PC-3 (cell line): ENCODE measurements around the gene CELF5. TPM values are rescaled to one million over a fixed set of nuclear protein-coding genes. Genes with fewer than 3 reads are reported as not detected.

ENCODE experiments used
- ATAC-seq: fragments of 200-7000 bp; cut with Tn5 transposase; 2 replicates; pipeline ENCODE4 v1.9.1; 2020; ENCODE audit warnings: mild to moderate bottlenecking, moderate library complexity
- BruUV-seq: library from RNA; stranded (reverse); fragments of 400-500 nt; replicated peaks from 2 replicates; lab custom pipeline; 2021; lab: Mats Ljungman, UMichigan
- CTCF ChIA-PET: fragments of 300-600 bp; sonication (Branson Sonifier 250); formaldehyde crosslinking; loops from one replicate; lab custom pipeline; 2022; ENCODE audit warnings: antibody characterized with exemption; lab: Charles Lee
- POLR2A ChIA-PET: fragments of 300-600 bp; sonication (Branson Sonifier 250); formaldehyde crosslinking; loops from one replicate; lab custom pipeline; 2022; ENCODE audit warnings: antibody characterized with exemption; ENCODE audit not compliant: unreplicated experiment; lab: Charles Lee
- DNase-seq: peaks from one replicate; pipeline ENCODE4 v3.0.0-alpha.2; 2015
- H2AFZ ChIP-seq: fragments of 300-600 bp; sonication (generic); 2 replicates; pipeline ENCODE4 v1.6.0; 2016; ENCODE audit warnings: antibody characterized with exemption, low read length
- H3F3A ChIP-seq: fragments of 300-600 bp; sonication (generic); one replicate; pipeline ENCODE4 v1.6.0; 2017; ENCODE audit warnings: antibody characterized with exemption, low read length, control low read depth, mild to moderate bottlenecking; ENCODE audit not compliant: unreplicated experiment
- H3K27ac ChIP-seq: fragments of 300-600 bp; sonication (generic); 2 replicates; pipeline ENCODE4 v1.5.1; 2016; ENCODE audit warnings: mild to moderate bottlenecking, low read length
- H3K27me3 ChIP-seq: fragments of 300-600 bp; sonication (generic); 2 replicates; pipeline ENCODE4 v1.6.1; 2016; ENCODE audit warnings: low read length, mixed read lengths
- H3K36me3 ChIP-seq: fragments of 300-600 bp; sonication (generic); 2 replicates; pipeline ENCODE4 v1.6.1; 2016; ENCODE audit warnings: low read depth, mixed run types, low read length, mixed read lengths
- H3K4me1 ChIP-seq: fragments of 300-600 bp; sonication (generic); 2 replicates; pipeline ENCODE4 v1.5.1; 2016; ENCODE audit warnings: low read length; ENCODE audit not compliant: insufficient read depth
- H3K4me2 ChIP-seq: fragments of 300-600 bp; sonication (generic); 2 replicates; pipeline ENCODE4 v1.6.0; 2016; ENCODE audit warnings: low read length
- H3K4me3 ChIP-seq: fragments of 300-600 bp; sonication (generic); 2 replicates; pipeline ENCODE4 v1.5.1; 2016; ENCODE audit warnings: mild to moderate bottlenecking, low read length, mixed read lengths
- H3K79me2 ChIP-seq: fragments of 300-600 bp; sonication (generic); 2 replicates; pipeline ENCODE4 v1.6.1; 2017; ENCODE audit warnings: low read length, mixed read lengths
- H3K9ac ChIP-seq: fragments of 300-600 bp; sonication (generic); 2 replicates; pipeline ENCODE4 v1.6.0; 2016; ENCODE audit warnings: mild to moderate bottlenecking, low read length
- H3K9me2 ChIP-seq: fragments of 300-600 bp; sonication (generic); replicated peaks from 2 replicates; pipeline ENCODE4 v1.6.1; 2016; ENCODE audit warnings: mixed run types, low read length, mixed read lengths
- H3K9me3 ChIP-seq: fragments of 300-600 bp; sonication (generic); 2 replicates; pipeline ENCODE4 v1.6.1; 2016; ENCODE audit warnings: low read length, mixed read lengths
- H4K20me1 ChIP-seq: fragments of 300-600 bp; sonication (generic); 2 replicates; pipeline ENCODE4 v1.6.1; 2016; ENCODE audit warnings: low read length, mixed read lengths
- CTCF ChIP-seq: fragments of 300-600 bp; sonication (generic); conservative IDR thresholded peaks from 2 replicates; pipeline ENCODE4 v1.5.1; 2017; ENCODE audit warnings: antibody characterized with exemption, low read depth, mild to moderate bottlenecking, low read length
- EZH2 ChIP-seq: fragments of 300-600 bp; sonication (generic); IDR thresholded peaks from one replicate; pipeline ENCODE4 v1.6.1; 2017; ENCODE audit warnings: antibody characterized with exemption, mild to moderate bottlenecking, low read length; ENCODE audit not compliant: unreplicated experiment
- EZH2phosphoT487 ChIP-seq: fragments of 300-600 bp; sonication (generic); IDR thresholded peaks from 2 replicates; pipeline ENCODE4 v1.6.1; 2018; ENCODE audit warnings: mild to moderate bottlenecking, antibody characterized with exemption, low read length, borderline replicate concordance
- intact Hi-C: fragments of 100-400 bp; cut with micrococcal nuclease; formaldehyde crosslinking; loops from 2 replicates; pipeline ENCODE4 v1.9.0; 2023
- total RNA-seq: library from RNA; depleted of rRNA; stranded (reverse); fragments of >200 nt; gene quantifications from 2 replicates; pipeline ENCODE4 v1.2.3, GENCODE V29; 2014

Gene CELF5
- total RNA-seq, 1 experiment from 2014 or later = 0.44 TPM

- no peak overlapping the region for H2AFZ ChIP-seq
- DNase-seq = no peak
- no peaks in the 10 kb centered on the region for H3K9me3 ChIP-seq
- H3K4me1 ChIP-seq = peaks cover 6% of the 10 kb centered on the region; the same call in 1 of the 2 replicates
- CTCF ChIA-PET = no interaction called here
- POLR2A ChIA-PET = no interaction called here
- BruUV-seq = no TSS peak
- H3F3A ChIP-seq = no peaks in the 10 kb centered on the region
- H3K27me3 ChIP-seq = no peaks in the 10 kb centered on the region
- no peak overlapping the region for H3K4me2 ChIP-seq
- TF ChIP-seq EZH2 (no peak), EZH2phosphoT487 (no peak), CTCF (no peak)
- no peak overlapping the region for H3K4me3 ChIP-seq
- no peak overlapping the region for H3K27ac ChIP-seq
- H4K20me1 ChIP-seq = no peaks in the 10 kb centered on the region
- no peak overlapping the region for H3K9ac ChIP-seq
- no peak for ATAC-seq
- no peaks in the 10 kb centered on the region for H3K79me2 ChIP-seq
- H3K9me2 ChIP-seq = no peaks in the 10 kb centered on the region
- intact Hi-C loops = no loop called here
- no peaks in the 10 kb centered on the region for H3K36me3 ChIP-seq
Measured at GRCh38 chr19:3320853-3321252, 96.4 kb downstream of the CELF5 start.

GRCh38 chr19:3321696-3322095 is 97.2 kb downstream of the CELF5 start:
- Histone ChIP-seq H3K4me3 (no peak overlapping the region), H3K4me2 (no peak overlapping the region), H3K79me2 (no peaks in the 10 kb centered on the region), H3K27ac (no peak overlapping the region), H3K4me1 (peaks cover 6% of the 10 kb centered on the region; the same call in 1 of the 2 replicates), H3F3A (no peaks in the 10 kb centered on the region), H3K9me3 (no peaks in the 10 kb centered on the region), H3K9me2 (no peaks in the 10 kb centered on the region), H3K27me3 (no peaks in the 10 kb centered on the region), H3K36me3 (no peaks in the 10 kb centered on the region), H3K9ac (no peak overlapping the region), H2AFZ (no peak overlapping the region), H4K20me1 (no peaks in the 10 kb centered on the region)
- ChIA-PET POLR2A (no interaction called here), CTCF (no interaction called here)
- ATAC-seq (no peak), DNase-seq (no peak)
- BruUV-seq = no TSS peak
- TF ChIP-seq EZH2phosphoT487 (no peak), EZH2 (no peak), CTCF (no peak)
- intact Hi-C loops = no loop called here

- Histone ChIP-seq H3F3A (no peaks in the 10 kb centered on the region), H3K9ac (no peak overlapping the region), H2AFZ (no peak overlapping the region), H3K79me2 (no peaks in the 10 kb centered on the region), H3K9me3 (no peaks in the 10 kb centered on the region), H3K4me2 (no peak overlapping the region), H3K27me3 (no peaks in the 10 kb centered on the region), H3K36me3 (no peaks in the 10 kb centered on the region), H3K9me2 (no peaks in the 10 kb centered on the region), H3K4me3 (no peak overlapping the region), H3K4me1 (peaks cover 6% of the 10 kb centered on the region; the same call in 1 of the 2 replicates), H3K27ac (no peak overlapping the region), H4K20me1 (no peaks in the 10 kb centered on the region)
- intact Hi-C loops = no loop called here
- ChIA-PET CTCF (no interaction called here), POLR2A (no interaction called here)
- no peak for TF ChIP-seq CTCF
- TF ChIP-seq EZH2phosphoT487 = no peak
- TF ChIP-seq EZH2 = no peak
- BruUV-seq = no TSS peak
- ATAC-seq = no peak
- DNase-seq = no peak
Measured at GRCh38 chr19:3322199-3322978, 97.9 kb downstream of the CELF5 start.
